ENCODE measurements around the gene STK32B.

STK32B gene

DNA sequence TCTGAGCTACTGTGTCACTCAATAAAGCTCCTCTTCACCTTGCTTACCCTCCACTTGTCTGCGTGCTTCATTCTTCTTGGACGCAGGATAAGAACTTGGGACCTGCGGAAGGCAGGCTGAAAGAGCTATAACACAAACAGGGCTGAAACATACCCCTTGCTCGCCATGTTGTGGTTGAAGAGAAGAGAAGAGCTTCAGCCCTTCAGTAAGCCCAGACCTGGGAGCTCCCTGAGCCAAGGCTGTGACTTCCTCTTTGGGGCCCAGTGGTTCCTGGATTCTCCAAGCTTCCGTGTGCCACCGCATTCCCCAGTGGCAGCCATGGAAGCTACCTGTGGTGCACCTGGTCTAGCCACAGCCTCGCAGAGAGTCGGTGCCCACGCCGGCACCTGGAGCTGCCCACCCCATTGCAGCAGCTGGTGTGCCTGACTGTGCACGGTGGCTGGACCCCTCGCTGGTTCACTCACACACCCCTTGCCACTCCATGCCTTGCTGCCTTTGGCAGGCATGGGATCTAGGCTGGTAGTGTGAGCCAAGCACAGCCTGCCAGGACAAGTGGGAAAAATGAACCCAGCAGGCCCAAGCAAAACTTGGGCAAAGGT lies 496.5 kb downstream of the STK32B start:
- TF ChIP-seq RAD21 (IDR thresholded peaks at IDR 0.05; ENCODE audit: low read depth) (no peak), TEAD4 (IDR thresholded peaks at IDR 0.05) (no peak), FOXM1 (IDR thresholded peaks at IDR 0.05; ENCODE audit: borderline replicate concordance, low read depth) (no peak), CREB1 (IDR thresholded peaks at IDR 0.05; ENCODE audit: low read depth) (no peak), REST (IDR thresholded peaks at IDR 0.05; ENCODE audit: low read depth) (no peak), MAX (IDR thresholded peaks at IDR 0.05) (no peak), EP300 (IDR thresholded peaks at IDR 0.05; ENCODE audit: borderline replicate concordance) (no peak), EGR1 (IDR thresholded peaks at IDR 0.05) (no peak), NFIC (IDR thresholded peaks at IDR 0.05) (no peak), ZBTB7A (IDR thresholded peaks at IDR 0.05; ENCODE audit: low read depth) (no peak), YY1 (IDR thresholded peaks at IDR 0.05; ENCODE audit: low read depth) (no peak), TCF12 (IDR thresholded peaks at IDR 0.05; ENCODE audit: low read depth) (no peak), USF1 (IDR thresholded peaks at IDR 0.05) (no peak), TAF1 (IDR thresholded peaks at IDR 0.05; ENCODE audit: low read depth) (no peak), CEBPB (IDR thresholded peaks at IDR 0.05) (no peak)

Measured in Ishikawa (cell line).